NCI-H82 treated with DMSO at 0.1 percent for 48 hours (cell line): Measurements from ENCODE around the gene VCAN.

Experiments
- DNase-seq: peaks from one replicate; lab custom pipeline; 2025; ENCODE audit not compliant: unreplicated experiment; lab: John Stamatoyannopoulos, UW

VCAN gene

GRCh38 chr5:83559118-83559785, 87.7 kb downstream of the VCAN start:
- DNase-seq = no peak

- DNase-seq = no peak
These were observed 90.6 kb downstream of the VCAN start for GRCh38 chr5:83562071-83562606.

- no peak for DNase-seq
These were observed 91.4 kb downstream of the VCAN start for GRCh38 chr5:83562791-83563557.

- no peak for DNase-seq
These were observed 92.1 kb downstream of the VCAN start for GRCh38 chr5:83563631-83564030.

- DNase-seq = no peak
These were observed 92.7 kb downstream of the VCAN start for GRCh38 chr5:83564069-83564749.

- no peak for DNase-seq
These were observed 96.2 kb downstream of the VCAN start for GRCh38 chr5:83567741-83568140.

- no peak for DNase-seq
These were observed 96.6 kb downstream of the VCAN start for GRCh38 chr5:83568186-83568585.

- no peak for DNase-seq
These were observed 99.4 kb downstream of the VCAN start for GRCh38 chr5:83570916-83571315.

GRCh38 chr5:83572271-83572670, 100.7 kb downstream of the VCAN start:
- no peak for DNase-seq

- DNase-seq = no peak
These were observed 104.8 kb downstream of the VCAN start for GRCh38 chr5:83576341-83576740.

GRCh38 chr5:83577036-83577636, 105.6 kb downstream of the VCAN start:
- no peak for DNase-seq

GRCh38 chr5:83583859-83584258, 112.3 kb downstream of the VCAN start:
- DNase-seq = no peak

- no peak for DNase-seq
These were observed 115.6 kb downstream of the VCAN start for GRCh38 chr5:83586874-83587776.

GRCh38 chr5:83589786-83590185, 118.2 kb downstream of the VCAN start:
- no peak for DNase-seq

GRCh38 chr5:83590966-83591365, 119.4 kb downstream of the VCAN start:
- no peak for DNase-seq

- DNase-seq = no peak
These were observed 123.7 kb downstream of the VCAN start for GRCh38 chr5:83595217-83595616.

- no peak for DNase-seq
These were observed 136.6 kb downstream of the VCAN start for GRCh38 chr5:83608122-83608521.

- DNase-seq = no peak
These were observed 143.3 kb downstream of the VCAN start for GRCh38 chr5:83614841-83615240.

- DNase-seq = no peak
These were observed 156.8 kb downstream of the VCAN start for GRCh38 chr5:83628360-83628759.
